ENCODE data around the gene SPNS2. TPM values are rescaled to one million over a fixed set of nuclear protein-coding genes. Genes with fewer than 3 reads are reported as not detected.

SPNS2 gene
- total RNA-seq, 3 donors from 2014 or later = 9.2 to 24.5 (median 11.0) TPM

- peak within 1 kb of the TSS; percentile 33 for H3K4me3 ChIP-seq
- H3K4me1 ChIP-seq (ENCODE audit: low read depth) = peaks cover 36% of the 10 kb centered on the region
- no peak for TF ChIP-seq CTCF (IDR thresholded peaks at IDR 0.05)
- intact Hi-C loops (cut with DNase I, micrococcal nuclease) = no loop called here
- no peaks in the 10 kb centered on the region for H3K9me3 ChIP-seq
- peak; percentile 93 to 94 (median 93) for DNase-seq
- ATAC-seq = peak; percentile 79
- H3K36me3 ChIP-seq (ENCODE audit: low read depth) = no peaks in the 10 kb centered on the region
These were observed 61.7 kb downstream of the SPNS2 start, which contains the start of gene GGT6 for GRCh38 chr17:4560421-4560820. Gene GGT6, minus strand, starts transcription at chr17:4560577. Its CDS starts 56 bp downstream, at chr17:4560521.

GRCh38 chr17:4560837-4561256, 62.2 kb downstream of the SPNS2 start:
- peak; percentile 11 for ATAC-seq
- Histone ChIP-seq H3K4me3 (no peak overlapping the region), H3K9me3 (no peaks in the 10 kb centered on the region), H3K4me1 (ENCODE audit: low read depth) (peaks cover 38% of the 10 kb centered on the region), H3K36me3 (ENCODE audit: low read depth) (no peaks in the 10 kb centered on the region)
- intact Hi-C loops (cut with DNase I, micrococcal nuclease) = no loop called here
- DNase-seq = no peak
- no peak for TF ChIP-seq CTCF (IDR thresholded peaks at IDR 0.05)

GRCh38 chr17:4562015-4562969, 63.6 kb downstream of the SPNS2 start:
- Histone ChIP-seq H3K4me1 (ENCODE audit: low read depth) (peaks cover 39% of the 10 kb centered on the region), H3K9me3 (no peaks in the 10 kb centered on the region), H3K36me3 (ENCODE audit: low read depth) (no peaks in the 10 kb centered on the region), H3K4me3 (no peak overlapping the region)
- intact Hi-C loops (cut with DNase I, micrococcal nuclease) = no loop called here
- DNase-seq (peak; percentile 33 to 48 (median 35)), ATAC-seq (peak; percentile 58)
- TF ChIP-seq CTCF (IDR thresholded peaks at IDR 0.05) = no peak

GRCh38 chr17:4565209-4566141, 66.8 kb downstream of the SPNS2 start:
- no peaks in the 10 kb centered on the region for H3K36me3 ChIP-seq (ENCODE audit: low read depth)
- no peaks in the 10 kb centered on the region for H3K9me3 ChIP-seq
- ATAC-seq (peak; percentile 80), DNase-seq (peak; percentile 75 to 76 (median 75))
- intact Hi-C loops (cut with DNase I, micrococcal nuclease) = loop anchor here in 1 of 2 donors (5.0 kb wide), 1 partner anchor 62 kb away; no protein-coding TSS in a partner anchor
- no peak overlapping the region for H3K4me3 ChIP-seq
- TF ChIP-seq CTCF (IDR thresholded peaks at IDR 0.05) = peak; percentile 83
- H3K4me1 ChIP-seq (ENCODE audit: low read depth) = peaks cover 28% of the 10 kb centered on the region

- Histone ChIP-seq H3K36me3 (ENCODE audit: low read depth) (no peaks in the 10 kb centered on the region), H3K4me3 (no peak overlapping the region), H3K4me1 (ENCODE audit: low read depth) (peaks cover 16% of the 10 kb centered on the region), H3K9me3 (no peaks in the 10 kb centered on the region)
- ATAC-seq = peak; percentile 58
- intact Hi-C loops (cut with DNase I, micrococcal nuclease) = loop anchor here in 1 of 2 donors (5.0 kb wide), 1 partner anchor 61 kb away; no protein-coding TSS in a partner anchor
- TF ChIP-seq CTCF (IDR thresholded peaks at IDR 0.05) = peak; percentile 42
- DNase-seq = peak in 1 of 3 donors; percentile 86
These were observed 68.1 kb downstream of the SPNS2 start for GRCh38 chr17:4566785-4567184.
